ENCODE data around the gene SSR1. TPM values are rescaled to one million over a fixed set of nuclear protein-coding genes. Genes with fewer than 3 reads are reported as not detected.
"Not testable (repeated sequence)": the region's sequence is repeated elsewhere in the genome, so short reads cannot be mapped to it uniquely, and the experiment has no call there.

The SSR1 gene
- total RNA-seq, 2 experiments from 2014 or later: 49.6 to 55.1 TPM

- Histone ChIP-seq H3K36me3 (ENCODE audit: insufficient read depth, low read length) (no peaks in the 10 kb centered on the region), H3K4me1 (ENCODE audit: insufficient read depth, low read length) (peaks cover 17% of the 10 kb centered on the region), H3K27me3 (ENCODE audit: control insufficient read depth in 1 of 2, insufficient read depth in 2 of 2, low read length in 2 of 2) (peaks cover 0 to 10% of the 10 kb centered on the region in 2 experiments), H3K27ac (ENCODE audit: low read depth in 1 of 2, low read length in 2 of 2) (no peak overlapping the region), H3K4me3 (ENCODE audit: low read length) (no peak overlapping the region), H3K9me3 (ENCODE audit: control insufficient read depth in 1 of 2, insufficient read depth in 1 of 2, low read length in 2 of 2) (peaks cover 0 to 20% of the 10 kb centered on the region in 2 experiments)
- POLR2A ChIA-PET: no interaction called here
- Mint-ChIP-seq H3K9me3 (no peaks in the 10 kb centered on the region), H3K27ac (no peak overlapping the region), H3K4me1 (ENCODE audit: low read depth) (peaks cover 20% of the 10 kb centered on the region), H3K27me3 (peaks cover 19% of the 10 kb centered on the region), H3K4me3 (peak overlapping the region; percentile 1), H3K36me3 (ENCODE audit: low read depth) (no peaks in the 10 kb centered on the region)
- ATAC-seq (ENCODE audit: poor library complexity) (no peak), DNase-seq (no peak)
- CTCF ChIA-PET: no interaction called here
- TF ChIP-seq CTCF (IDR thresholded peaks at IDR 0.05): no peak
- intact Hi-C loops (cut with DNase I, micrococcal nuclease): no loop called here
Measured at GRCh38 chr6:7264686-7265384, 48.2 kb downstream of the SSR1 start.

- TF ChIP-seq CTCF (IDR thresholded peaks at IDR 0.05): no peak
- H3K4me1 Mint-ChIP-seq (ENCODE audit: low read depth): peaks cover 20% of the 10 kb centered on the region
- H3K9me3 Mint-ChIP-seq: no peaks in the 10 kb centered on the region
- no peak overlapping the region for H3K27ac ChIP-seq (ENCODE audit: low read depth in 1 of 2, low read length in 2 of 2)
- H3K9me3 ChIP-seq (ENCODE audit: control insufficient read depth in 1 of 2, insufficient read depth in 1 of 2, low read length in 2 of 2): peaks cover 0 to 23% of the 10 kb centered on the region in 2 experiments
- ChIA-PET CTCF (no interaction called here), POLR2A (interaction anchor here (0.7 kb wide), 1 partner anchor 542 kb away, joined by 3 read pairs; no protein-coding TSS in a partner anchor)
- DNase-seq (no peak), ATAC-seq (ENCODE audit: poor library complexity) (no peak)
- H3K27me3 ChIP-seq (ENCODE audit: control insufficient read depth in 1 of 2, insufficient read depth in 2 of 2, low read length in 2 of 2): peaks cover 0 to 13% of the 10 kb centered on the region in 2 experiments
- no peak overlapping the region for H3K4me3 Mint-ChIP-seq
- peaks cover 19% of the 10 kb centered on the region for H3K27me3 Mint-ChIP-seq
- peaks cover 17% of the 10 kb centered on the region for H3K4me1 ChIP-seq (ENCODE audit: insufficient read depth, low read length)
- no peak overlapping the region for H3K27ac Mint-ChIP-seq
- intact Hi-C loops (cut with DNase I, micrococcal nuclease): no loop called here
- H3K36me3 Mint-ChIP-seq (ENCODE audit: low read depth): no peaks in the 10 kb centered on the region
- no peaks in the 10 kb centered on the region for H3K36me3 ChIP-seq (ENCODE audit: insufficient read depth, low read length)
- no peak overlapping the region for H3K4me3 ChIP-seq (ENCODE audit: low read length)
Measured at GRCh38 chr6:7264041-7264440, 49.0 kb downstream of the SSR1 start.

- intact Hi-C loops (cut with DNase I, micrococcal nuclease); DNase-seq; H3K36me3 ChIP-seq (ENCODE audit: insufficient read depth, low read length); ATAC-seq (ENCODE audit: poor library complexity); H3K9me3 Mint-ChIP-seq; H3K4me3 ChIP-seq (ENCODE audit: low read length); H3K36me3 Mint-ChIP-seq (ENCODE audit: low read depth); H3K4me3 Mint-ChIP-seq; CTCF ChIA-PET; H3K27ac Mint-ChIP-seq; H3K27ac ChIP-seq (ENCODE audit: low read depth in 1 of 2, low read length in 2 of 2): not testable (repeated sequence)
- peaks cover 20% of the 10 kb centered on the region for H3K4me1 Mint-ChIP-seq (ENCODE audit: low read depth)
- Histone ChIP-seq H3K27me3 (ENCODE audit: control insufficient read depth in 1 of 2, insufficient read depth in 2 of 2, low read length in 2 of 2) (peaks cover 0 to 13% of the 10 kb centered on the region in 2 experiments), H3K9me3 (ENCODE audit: control insufficient read depth in 1 of 2, insufficient read depth in 1 of 2, low read length in 2 of 2) (peaks cover 0 to 24% of the 10 kb centered on the region in 2 experiments), H3K4me1 (ENCODE audit: insufficient read depth, low read length) (peaks cover 17% of the 10 kb centered on the region)
- POLR2A ChIA-PET: interaction anchor here (0.7 kb wide), 1 partner anchor 542 kb away, joined by 3 read pairs; no protein-coding TSS in a partner anchor
- H3K27me3 Mint-ChIP-seq: peaks cover 19% of the 10 kb centered on the region
Measured at GRCh38 chr6:7263519-7263805, 49.5 kb downstream of the SSR1 start.

All from CD4-positive, alpha-beta T cell (primary cell).